Hindlimb muscle (tissue), 1 donor: ENCODE data around the gene FOXD1. TPM values are rescaled to one million over a fixed set of nuclear protein-coding genes. Genes with fewer than 3 reads are reported as not detected.
"Not testable (repeated sequence)": the region's sequence is repeated elsewhere in the genome, so short reads cannot be mapped to it uniquely, and the experiment has no call there.

Experiments
- DNase-seq: peaks from one replicate; pipeline ENCODE4 v3.0.0-alpha.2; 2013
- polyA plus RNA-seq: library from polyadenylated mRNA; unstranded; fragments of 120-200 nt; gene quantifications from one replicate; pipeline ENCODE4 v1.2.1, GENCODE V29; 2013; ENCODE audit not compliant: insufficient read length

FOXD1 gene
- polyA plus RNA-seq, 1 donor: 0.50 TPM

DNA sequence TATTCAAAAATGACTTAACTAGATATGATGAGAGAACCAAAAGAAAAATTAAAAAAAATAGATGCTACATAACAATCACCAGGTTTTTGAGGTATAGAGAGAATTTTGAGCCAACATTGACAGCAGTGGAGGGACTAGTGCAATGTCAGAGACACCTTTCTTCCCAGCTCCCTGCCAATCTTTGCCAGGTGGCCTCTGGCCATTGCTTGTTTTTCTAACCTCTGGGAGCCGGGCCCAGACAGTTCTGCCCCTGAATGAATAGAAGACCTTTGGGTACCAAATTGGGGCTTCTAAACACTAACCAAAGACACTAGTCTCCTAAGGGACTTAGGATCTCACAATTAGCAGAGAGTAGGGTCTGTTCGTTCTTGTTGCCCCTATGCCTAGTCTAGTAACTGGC, 33.4 kb downstream of the FOXD1 start:
- no peak for DNase-seq

DNA sequence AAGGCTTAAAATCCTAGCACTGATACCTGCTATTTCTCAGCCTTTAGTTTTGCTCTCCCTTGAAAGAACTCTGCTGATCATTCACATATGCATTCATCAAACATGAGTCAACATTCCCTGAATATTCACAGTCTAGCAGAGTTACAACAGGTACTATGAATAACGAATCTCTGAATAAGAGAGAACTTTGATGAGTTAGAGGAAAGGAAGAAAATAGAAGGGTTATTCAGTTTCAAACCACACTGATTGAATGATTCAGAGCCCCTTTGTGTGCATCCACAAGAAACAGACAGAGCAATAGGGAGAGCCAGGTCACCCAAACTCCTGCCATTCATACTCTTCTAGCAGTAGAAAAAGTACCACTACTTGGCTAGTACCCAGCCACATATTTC, 36.0 kb downstream of the FOXD1 start:
- DNase-seq: no peak

- no peak for DNase-seq
Observed at GRCh38 chr5:73411936-73412596, 36.5 kb downstream of the FOXD1 start.

- not testable (repeated sequence) for DNase-seq
Observed at GRCh38 chr5:73409927-73410326, 38.6 kb downstream of the FOXD1 start.

DNA sequence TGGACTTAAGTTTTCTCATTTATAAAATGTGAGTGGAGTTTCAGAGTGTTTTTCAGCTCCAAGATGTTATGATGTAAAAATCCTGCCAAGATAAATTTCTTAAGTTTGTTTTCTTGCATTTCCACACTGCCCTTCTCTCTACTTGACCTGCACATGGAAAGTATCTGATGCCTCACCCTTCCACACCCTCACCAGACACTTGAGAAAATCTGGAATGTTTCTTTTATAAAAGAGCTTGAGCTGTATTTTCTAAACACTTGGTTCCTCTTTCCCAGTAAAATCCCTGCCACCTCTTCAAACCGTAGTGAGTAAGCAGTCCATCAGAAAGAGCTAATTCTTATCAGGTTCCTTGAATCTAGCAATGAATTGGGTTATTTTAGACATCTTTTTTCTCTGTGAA, 42.9 kb downstream of the FOXD1 start:
- no peak for DNase-seq

DNA sequence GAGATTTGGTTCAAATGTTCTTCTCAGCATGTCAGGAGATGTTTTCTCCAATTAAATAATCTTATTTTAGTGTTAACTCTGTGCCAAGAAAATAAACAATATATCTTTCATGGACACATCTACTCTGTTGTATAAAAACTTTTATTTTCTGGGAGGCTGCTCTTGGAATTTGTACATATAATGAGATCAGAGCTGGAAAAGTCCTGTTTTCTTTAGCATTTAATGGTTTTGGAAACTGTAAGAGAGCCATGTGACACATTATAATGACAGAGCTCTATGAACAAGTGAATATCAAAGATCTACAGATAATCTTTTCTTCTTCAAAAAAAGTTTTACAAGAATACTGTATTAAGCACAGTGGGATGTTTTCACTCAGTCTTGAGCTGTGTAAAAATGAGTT, 48.8 kb downstream of the FOXD1 start:
- DNase-seq: no peak

Other genes starting within 250 kb of the FOXD1 start
- 1,218 TPM for gene BTF3, start 49.7 kb upstream of the FOXD1 start, polyA plus RNA-seq
- gene ANKRA2, start 116.9 kb upstream of the FOXD1 start, polyA plus RNA-seq: 29.2 TPM
- gene UTP15, start 117.0 kb upstream of the FOXD1 start, polyA plus RNA-seq: 10.9 TPM
- 3.0 TPM for gene ARHGEF28, start 177.4 kb upstream of the FOXD1 start, polyA plus RNA-seq